Fibroblast of lung (primary cell): ENCODE results near the gene ANXA4.
"Not testable (repeated sequence)": the region's sequence is repeated elsewhere in the genome, so short reads cannot be mapped to it uniquely, and the experiment has no call there.

Experiments
- EZH2 ChIP-seq: IDR thresholded peaks from 2 replicates; pipeline ENCODE4 v1.5.1; 2012; ENCODE audit warnings: low read length, control low read depth, mild to moderate bottlenecking; ENCODE audit errors: missing control alignments
- TF ChIP-seq, protein P1 (sequence below), 2 donors: IDR thresholded peaks in 1 of 2; conservative IDR thresholded peaks in 1 of 2; 1 replicate in 1 of 2; 2 replicates in 1 of 2; pipeline ENCODE4 v1.5.1; 2011 to 2012; ENCODE audit warnings: low read length in 2 of 2, control low read depth in 1 of 2, inconsistent platforms in 1 of 2, low read depth in 1 of 2, mild to moderate bottlenecking in 1 of 2

DNA sequence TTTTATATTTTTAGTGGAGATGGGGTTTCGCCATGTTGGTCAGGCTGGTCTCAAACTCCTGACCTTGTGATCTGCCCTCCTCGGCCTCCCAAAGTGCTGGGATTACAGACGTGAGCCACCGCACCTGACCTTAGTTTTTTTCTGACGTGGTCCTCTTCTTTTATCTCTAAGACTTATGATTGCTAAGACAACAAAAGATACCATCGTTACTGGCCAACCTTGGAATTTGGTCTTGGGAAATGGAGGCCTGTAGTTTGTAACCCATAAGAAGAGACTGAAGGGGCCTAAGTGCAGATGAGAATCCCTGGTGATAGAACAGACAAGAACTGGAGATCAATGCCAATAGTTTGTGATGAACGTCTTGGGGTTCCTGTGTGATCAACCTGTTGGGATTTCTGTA lies 21.9 kb downstream of the ANXA4 start:
- TF ChIP-seq, protein P1, sequence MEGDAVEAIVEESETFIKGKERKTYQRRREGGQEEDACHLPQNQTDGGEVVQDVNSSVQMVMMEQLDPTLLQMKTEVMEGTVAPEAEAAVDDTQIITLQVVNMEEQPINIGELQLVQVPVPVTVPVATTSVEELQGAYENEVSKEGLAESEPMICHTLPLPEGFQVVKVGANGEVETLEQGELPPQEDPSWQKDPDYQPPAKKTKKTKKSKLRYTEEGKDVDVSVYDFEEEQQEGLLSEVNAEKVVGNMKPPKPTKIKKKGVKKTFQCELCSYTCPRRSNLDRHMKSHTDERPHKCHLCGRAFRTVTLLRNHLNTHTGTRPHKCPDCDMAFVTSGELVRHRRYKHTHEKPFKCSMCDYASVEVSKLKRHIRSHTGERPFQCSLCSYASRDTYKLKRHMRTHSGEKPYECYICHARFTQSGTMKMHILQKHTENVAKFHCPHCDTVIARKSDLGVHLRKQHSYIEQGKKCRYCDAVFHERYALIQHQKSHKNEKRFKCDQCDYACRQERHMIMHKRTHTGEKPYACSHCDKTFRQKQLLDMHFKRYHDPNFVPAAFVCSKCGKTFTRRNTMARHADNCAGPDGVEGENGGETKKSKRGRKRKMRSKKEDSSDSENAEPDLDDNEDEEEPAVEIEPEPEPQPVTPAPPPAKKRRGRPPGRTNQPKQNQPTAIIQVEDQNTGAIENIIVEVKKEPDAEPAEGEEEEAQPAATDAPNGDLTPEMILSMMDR (conservative IDR thresholded peaks at IDR 0.05 in 1 of 2, IDR thresholded peaks at IDR 0.05 in 1 of 2; ENCODE audit: low read depth in 1 of 2, low read length in 2 of 2), result not testable (repeated sequence)
- not testable (repeated sequence) for TF ChIP-seq EZH2
